Mucosa of descending colon (tissue), 3 donors: ENCODE data around the gene SHC3. TPM values are rescaled to one million over a fixed set of nuclear protein-coding genes. Genes with fewer than 3 reads are reported as not detected.

Source experiments
- ATAC-seq: fragments of 200-7000 bp; cut with Tn5 transposase; one replicate; pipeline ENCODE4 v1.9.1; 2020; ENCODE audit warnings: mild to moderate bottlenecking, moderate library complexity
- DNase-seq, 3 donors: peaks; one replicate each; pipeline ENCODE4 v3.0.0-alpha.2; 2020
- H3K36me3 ChIP-seq: fragments of 200-600 bp; one replicate; pipeline ENCODE4 v1.8.0; 2021; ENCODE audit warnings: low read depth, mild to moderate bottlenecking
- H3K4me1 ChIP-seq: fragments of 200-600 bp; one replicate; pipeline ENCODE4 v1.8.0; 2021; ENCODE audit warnings: low read depth, mild to moderate bottlenecking
- H3K4me3 ChIP-seq: fragments of 200-600 bp; one replicate; pipeline ENCODE4 v1.8.0; 2021; ENCODE audit warnings: mild to moderate bottlenecking
- H3K9me3 ChIP-seq: fragments of 200-600 bp; one replicate; pipeline ENCODE4 v1.8.0; 2021; ENCODE audit warnings: mild to moderate bottlenecking
- CTCF ChIP-seq: fragments of 200-600 bp; IDR thresholded peaks from one replicate; pipeline ENCODE4 v1.8.0; 2022; ENCODE audit warnings: antibody characterized with exemption, mild to moderate bottlenecking
- intact Hi-C, 2 donors: fragments of 100-400 bp; cut with DNase I in 1 of 2; cut with micrococcal nuclease in 1 of 2; formaldehyde crosslinking; loops; one replicate each; pipeline versions ENCODE4 v1.11.0 to v1.11.1; 2022; cut with DNase I, micrococcal nuclease
- total RNA-seq, 3 donors: library from RNA; stranded (reverse); fragmentation: NEBNext Ultra II Directional in 2 of 3; extraction: Animal tissue kit (Norgen Biotek cat#: 25700) in 2 of 3; gene quantifications; one replicate each; pipeline versions ENCODE4 v1.2.1 to v1.2.4, GENCODE V29; 2021 to 2023
- donor health status: DM: no; HTN: no; CAD: no; lungs with moderate emphysema.
- donor health status: DM: no; HTN: no; CAD: no.
- donor health status: DM: no; HTN: yes; CAD: no.

Gene SHC3
- total RNA-seq, 3 donors from 2014 or later = 0.35 to 4.8 (median 1.5) TPM

GRCh38 chr9:89139455-89139854 lies 39.2 kb downstream of the SHC3 start:
- DNase-seq = no peak

DNA sequence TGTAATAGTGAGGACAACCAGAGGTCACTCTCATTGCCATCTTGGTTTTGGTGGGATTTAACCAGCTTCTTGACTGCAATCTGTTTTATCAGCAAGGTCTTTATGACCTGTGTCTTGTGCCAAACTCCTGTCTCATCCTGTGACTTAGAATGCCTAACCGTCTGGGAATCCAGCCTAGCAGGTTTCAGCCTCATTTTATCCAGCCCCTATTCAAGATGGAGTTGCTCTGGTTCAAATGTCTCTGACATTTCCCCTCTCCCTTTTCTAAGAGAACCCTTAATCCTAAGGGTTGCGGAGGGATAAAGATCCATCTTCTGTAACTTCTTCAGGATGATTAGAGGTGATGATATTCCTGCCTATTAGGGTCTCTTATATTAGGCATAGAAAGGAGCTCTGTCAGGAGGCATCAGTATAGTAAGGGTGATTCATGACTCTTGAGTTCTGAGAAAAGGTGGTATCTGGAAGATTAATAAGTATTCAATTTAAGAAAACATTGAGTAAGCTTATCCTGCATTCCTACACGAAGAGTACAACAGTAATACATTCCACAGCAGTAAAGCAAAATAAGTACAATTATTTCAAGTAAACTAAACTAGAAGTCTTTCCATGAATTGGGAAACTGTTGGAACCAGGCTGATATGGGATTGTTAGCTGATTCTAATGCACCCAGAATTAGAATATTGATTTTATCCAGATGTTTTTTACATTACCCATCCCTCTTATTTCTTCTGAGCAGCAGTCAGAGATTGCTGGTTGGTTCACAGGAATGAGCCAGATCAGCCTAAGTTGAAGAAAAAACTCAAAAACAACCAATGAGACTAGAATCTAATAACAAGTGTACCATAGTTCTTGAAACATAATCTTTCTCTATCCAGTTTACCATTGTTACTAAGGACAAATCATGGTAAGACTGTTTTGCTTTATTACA lies 39.9 kb downstream of the SHC3 start:
- ATAC-seq = no peak
- intact Hi-C loops = no loop called here

More at GRCh38 chr9:89139455-89139854, 39.2 kb downstream of the SHC3 start:
- intact Hi-C loops = no loop called here
- no peak for ATAC-seq
- TF ChIP-seq CTCF = no peak
- Histone ChIP-seq H3K36me3 (no peaks in the 10 kb centered on the region), H3K4me1 (no peaks in the 10 kb centered on the region), H3K4me3 (no peak overlapping the region), H3K9me3 (no peaks in the 10 kb centered on the region)

GRCh38 chr9:89137542-89138462 lies 40.8 kb downstream of the SHC3 start:
- TF ChIP-seq CTCF = no peak
- Histone ChIP-seq H3K4me3 (no peak overlapping the region), H3K4me1 (no peaks in the 10 kb centered on the region), H3K36me3 (no peaks in the 10 kb centered on the region), H3K9me3 (no peaks in the 10 kb centered on the region)
- intact Hi-C loops = no loop called here
- ATAC-seq (peak; percentile 49), DNase-seq (peak in 1 of 3 donors; percentile 47)

More for the DNA sequence above, 39.9 kb downstream of the SHC3 start:
- TF ChIP-seq CTCF = no peak
- Histone ChIP-seq H3K9me3 (no peaks in the 10 kb centered on the region), H3K4me3 (no peak overlapping the region), H3K36me3 (no peaks in the 10 kb centered on the region), H3K4me1 (no peaks in the 10 kb centered on the region)
- no peak for DNase-seq

- no peak for ATAC-seq
- TF ChIP-seq CTCF = no peak
- intact Hi-C loops = no loop called here
Observed at GRCh38 chr9:89135591-89136166, 42.9 kb downstream of the SHC3 start.

GRCh38 chr9:89134709-89135108 lies 43.9 kb downstream of the SHC3 start:
- no peaks in the 10 kb centered on the region for H3K9me3 ChIP-seq
- H3K36me3 ChIP-seq = no peaks in the 10 kb centered on the region
- no peak overlapping the region for H3K4me3 ChIP-seq
- H3K4me1 ChIP-seq = no peaks in the 10 kb centered on the region
- TF ChIP-seq CTCF = no peak
- intact Hi-C loops = no loop called here
- ATAC-seq = no peak
- no peak for DNase-seq

More at GRCh38 chr9:89135591-89136166, 42.9 kb downstream of the SHC3 start:
- no peak for DNase-seq
- no peaks in the 10 kb centered on the region for H3K9me3 ChIP-seq
- no peaks in the 10 kb centered on the region for H3K4me1 ChIP-seq
- H3K4me3 ChIP-seq = no peak overlapping the region
- H3K36me3 ChIP-seq = no peaks in the 10 kb centered on the region
